ENCODE results near the gene PTPN6.

The PTPN6 gene

GRCh38 chr12:6975297-6976032 is 24.3 kb downstream of the PTPN6 start:
- DNase-seq = no peak

GRCh38 chr12:6977653-6978052 is 26.5 kb downstream of the PTPN6 start:
- no peak for DNase-seq

GRCh38 chr12:6978188-6978587 is 27.0 kb downstream of the PTPN6 start:
- no peak for DNase-seq

- no peak for DNase-seq
Observed at GRCh38 chr12:6978611-6979011, 27.5 kb downstream of the PTPN6 start.

- DNase-seq = no peak
Observed at GRCh38 chr12:6979021-6979420, 27.9 kb downstream of the PTPN6 start.

- DNase-seq = no peak
Observed at GRCh38 chr12:6979453-6979852, 28.3 kb downstream of the PTPN6 start.

- no peak for DNase-seq
Observed at GRCh38 chr12:6980075-6980474, 28.9 kb downstream of the PTPN6 start.

- DNase-seq = no peak
Observed at GRCh38 chr12:6980740-6981139, 29.6 kb downstream of the PTPN6 start.

- no peak for DNase-seq
Observed at GRCh38 chr12:6981152-6982052, 30.2 kb downstream of the PTPN6 start.

- no peak for DNase-seq
Observed at GRCh38 chr12:6982532-6982931, 31.4 kb downstream of the PTPN6 start.

- DNase-seq = no peak
Observed at GRCh38 chr12:6987956-6988553, 36.9 kb downstream of the PTPN6 start.

- no peak for DNase-seq
Observed at GRCh38 chr12:6996040-6996441, 44.9 kb downstream of the PTPN6 start.

GRCh38 chr12:6998715-6999451 is 47.7 kb downstream of the PTPN6 start:
- no peak for DNase-seq

- DNase-seq = no peak
Observed at GRCh38 chr12:7001921-7002591, 50.9 kb downstream of the PTPN6 start.

- peak; percentile 26 for DNase-seq
Observed at GRCh38 chr12:7004287-7004803, 53.2 kb downstream of the PTPN6 start.

GRCh38 chr12:7004840-7005239 is 53.7 kb downstream of the PTPN6 start:
- no peak for DNase-seq

- no peak for DNase-seq
Observed at GRCh38 chr12:7005311-7005710, 54.2 kb downstream of the PTPN6 start.

GRCh38 chr12:7006639-7007038 is 55.5 kb downstream of the PTPN6 start:
- no peak for DNase-seq

- DNase-seq = no peak
Observed at GRCh38 chr12:7008864-7009263, 57.7 kb downstream of the PTPN6 start.

- DNase-seq = no peak
Observed at GRCh38 chr12:7009512-7009911, 58.4 kb downstream of the PTPN6 start.
